ENCODE data around the gene RHBDD1.
A peak's percentile ranks its signal among the peaks of the same experiment; 100 is the strongest.

RHBDD1 gene

GRCh38 chr2:226888971-226889370 is 53.1 kb downstream of the RHBDD1 start:
- ATAC-seq: no peak

- ATAC-seq: no peak
Measured at GRCh38 chr2:226890286-226890685, 54.4 kb downstream of the RHBDD1 start.

GRCh38 chr2:226891780-226892590 is 56.1 kb downstream of the RHBDD1 start:
- peak in 1 of 2 donors; percentile 45 for ATAC-seq

GRCh38 chr2:226892729-226893128 is 56.9 kb downstream of the RHBDD1 start:
- no peak for ATAC-seq

- ATAC-seq: no peak
Measured at GRCh38 chr2:226893216-226893615, 57.4 kb downstream of the RHBDD1 start.

GRCh38 chr2:226894752-226895151 is 58.9 kb downstream of the RHBDD1 start:
- no peak for ATAC-seq

GRCh38 chr2:226895579-226895978 is 59.7 kb downstream of the RHBDD1 start:
- ATAC-seq: no peak

- no peak for ATAC-seq
Measured at GRCh38 chr2:226898121-226898520, 62.3 kb downstream of the RHBDD1 start.

GRCh38 chr2:226898897-226899296 is 63.0 kb downstream of the RHBDD1 start:
- no peak for ATAC-seq

GRCh38 chr2:226902041-226902966 is 66.5 kb downstream of the RHBDD1 start:
- ATAC-seq: peak in 1 of 2 donors; percentile 27

GRCh38 chr2:226903179-226903578 is 67.3 kb downstream of the RHBDD1 start:
- peak; percentile 52 to 80 for ATAC-seq

- peak; percentile 38 to 50 for ATAC-seq
Measured at GRCh38 chr2:226904592-226904991, 68.7 kb downstream of the RHBDD1 start.

GRCh38 chr2:226905718-226906117 is 69.9 kb downstream of the RHBDD1 start:
- no peak for ATAC-seq

GRCh38 chr2:226906163-226906693 is 70.4 kb downstream of the RHBDD1 start:
- no peak for ATAC-seq

- ATAC-seq: no peak
Measured at GRCh38 chr2:226909126-226909525, 73.3 kb downstream of the RHBDD1 start.

- no peak for ATAC-seq
Measured at GRCh38 chr2:226909836-226910235, 74.0 kb downstream of the RHBDD1 start.

- no peak for ATAC-seq
Measured at GRCh38 chr2:226910384-226910783, 74.5 kb downstream of the RHBDD1 start.

GRCh38 chr2:226911932-226912331 is 76.1 kb downstream of the RHBDD1 start:
- no peak for ATAC-seq

GRCh38 chr2:226913641-226914040 is 77.8 kb downstream of the RHBDD1 start:
- ATAC-seq: no peak

- ATAC-seq: no peak
Measured at GRCh38 chr2:226915846-226916360, 80.0 kb downstream of the RHBDD1 start.

GRCh38 chr2:226916669-226917068 is 80.8 kb downstream of the RHBDD1 start:
- ATAC-seq: no peak

GRCh38 chr2:226932443-226932842 is 96.6 kb downstream of the RHBDD1 start:
- no peak for ATAC-seq

GRCh38 chr2:226934546-226935201 is 98.8 kb downstream of the RHBDD1 start:
- ATAC-seq: no peak

All from activated CD4-positive, CD25-positive, alpha-beta regulatory T cell treated with anti-CD3 and anti-CD28 coated beads, Interleukin-2, amount 50 U/mL, for 24 hours (primary cell).